Activated effector memory CD4-positive, alpha-beta T cell treated with anti-CD3 and anti-CD28 coated beads, Interleukin-2, amount 50 U/mL, for 16 hours (primary cell): Measurements from ENCODE around the gene HCK.
A peak's percentile ranks its signal among the peaks of the same experiment; 100 is the strongest.

Experiments
- DNase-seq: peaks from one replicate; pipeline ENCODE4 v3.0.0-alpha.2; 2020

Gene HCK

DNA sequence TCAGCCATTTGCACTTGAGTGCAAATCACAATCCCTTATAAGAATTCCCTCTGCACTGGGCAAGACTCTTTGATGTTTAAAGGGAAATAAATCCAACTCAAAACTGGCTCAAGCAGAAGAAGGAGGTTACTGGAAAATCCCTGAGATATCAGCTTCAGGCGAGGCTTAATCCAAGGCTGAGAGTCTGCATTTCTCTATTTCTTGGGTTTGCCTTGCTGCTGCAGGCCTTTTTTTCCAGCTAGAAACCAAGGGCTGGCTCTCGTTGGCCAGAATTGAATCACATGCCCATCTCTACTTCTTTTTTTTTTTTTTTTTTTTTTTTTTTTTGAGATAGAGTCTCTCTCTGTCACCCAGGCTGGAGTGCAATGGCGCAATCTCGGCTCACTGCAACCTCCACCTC is 11.7 kb downstream of the HCK start:
- DNase-seq: no peak

DNA sequence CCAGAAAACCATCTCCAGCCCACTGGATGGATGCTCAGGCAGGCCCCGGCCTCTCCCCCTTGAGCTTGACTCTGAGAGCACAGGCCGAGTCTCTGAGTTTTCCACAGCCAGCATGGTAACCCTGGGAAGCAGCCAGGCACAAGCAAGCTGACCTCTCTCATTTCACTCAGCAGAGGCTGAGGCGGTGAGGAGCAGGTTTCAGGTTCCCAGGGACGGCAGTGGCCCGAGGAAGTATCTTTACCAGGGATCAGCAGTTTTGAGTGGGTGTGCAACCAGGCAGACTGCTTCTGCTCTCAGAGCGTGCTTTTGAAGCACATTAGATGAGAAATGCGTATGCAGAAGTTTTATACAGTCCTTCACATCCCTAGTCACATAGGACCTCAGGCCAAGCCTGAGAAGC is 12.6 kb downstream of the HCK start:
- no peak for DNase-seq

DNA sequence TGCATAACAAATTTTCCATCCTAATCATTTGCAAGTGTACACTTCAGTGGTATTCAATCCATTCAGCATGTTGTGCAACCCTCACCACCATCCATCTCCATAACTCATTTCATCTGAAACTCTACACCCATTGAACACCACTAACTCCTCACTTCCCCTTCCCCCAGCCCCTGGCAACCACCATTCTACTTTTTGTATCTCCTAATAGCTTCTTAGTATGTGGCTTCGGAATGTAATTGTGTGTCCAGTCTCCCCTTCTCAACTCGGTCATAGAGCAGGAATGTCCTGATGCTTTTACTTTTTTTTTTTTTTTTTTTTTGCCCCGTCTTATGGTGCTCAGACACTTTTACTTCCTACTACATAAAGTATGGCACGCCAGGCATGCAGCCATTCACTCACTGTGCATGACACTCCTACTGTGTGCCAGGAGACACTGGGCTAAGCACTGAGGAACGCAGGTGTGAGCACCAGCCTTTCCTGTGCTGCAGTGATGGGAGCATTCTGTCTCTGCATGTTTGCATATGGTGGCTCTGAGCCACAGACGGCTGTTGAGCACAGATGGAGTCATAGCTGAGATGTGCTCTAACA is 15.3 kb downstream of the HCK start:
- DNase-seq: no peak

GRCh38 chr20:32068174-32068573 is 16.1 kb downstream of the HCK start:
- DNase-seq: no peak

GRCh38 chr20:32069711-32070110 is 17.7 kb downstream of the HCK start:
- DNase-seq: no peak

- no peak for DNase-seq
Observed at GRCh38 chr20:32070282-32070681, 18.2 kb downstream of the HCK start.

- no peak for DNase-seq
Observed at GRCh38 chr20:32070690-32071213, 18.7 kb downstream of the HCK start.

GRCh38 chr20:32071395-32072167 is 19.5 kb downstream of the HCK start:
- no peak for DNase-seq

GRCh38 chr20:32072168-32072750 is 20.2 kb downstream of the HCK start:
- DNase-seq: no peak

GRCh38 chr20:32075534-32075933 is 23.5 kb downstream of the HCK start:
- no peak for DNase-seq

DNA sequence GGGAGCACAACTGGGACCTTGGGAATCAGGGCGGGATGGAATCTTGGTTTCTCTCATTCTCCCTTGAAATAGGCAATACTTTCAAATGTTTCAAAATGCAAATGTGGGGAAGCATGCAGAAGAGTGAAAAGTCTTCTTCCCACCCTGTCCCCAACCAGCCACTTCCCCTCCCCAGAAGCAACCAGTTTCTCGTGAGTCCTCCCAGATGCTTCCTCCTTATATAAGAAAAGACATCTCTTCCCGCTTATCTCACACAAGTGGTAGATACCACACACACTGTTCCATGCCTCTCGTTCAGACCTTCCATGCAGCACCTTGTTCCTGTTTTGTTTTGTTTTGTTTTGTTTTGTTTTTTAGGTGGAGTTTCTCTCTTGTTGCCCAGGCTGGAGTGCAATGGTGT is 25.1 kb downstream of the HCK start:
- no peak for DNase-seq

DNA sequence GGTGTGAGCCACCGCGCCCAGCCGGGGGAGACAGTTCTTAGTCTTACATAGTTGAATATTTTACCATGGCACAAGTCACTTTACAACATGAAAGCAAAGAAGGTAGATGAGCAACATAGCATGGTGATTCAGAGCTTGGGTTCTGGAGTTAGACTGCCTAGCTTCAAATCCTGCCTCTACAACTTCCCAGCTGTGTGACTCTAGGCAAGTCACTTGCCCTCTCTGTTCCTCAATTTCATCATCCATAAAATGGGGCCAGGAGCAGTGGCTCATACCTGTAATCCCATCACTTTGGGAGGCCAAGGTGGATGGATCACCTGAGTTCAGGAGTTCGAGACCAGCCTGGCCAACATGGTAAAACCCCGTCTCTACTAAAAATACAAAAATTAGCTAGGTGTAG is 26.3 kb downstream of the HCK start:
- no peak for DNase-seq

- DNase-seq: no peak
Observed at GRCh38 chr20:32078791-32079190, 26.7 kb downstream of the HCK start.

DNA sequence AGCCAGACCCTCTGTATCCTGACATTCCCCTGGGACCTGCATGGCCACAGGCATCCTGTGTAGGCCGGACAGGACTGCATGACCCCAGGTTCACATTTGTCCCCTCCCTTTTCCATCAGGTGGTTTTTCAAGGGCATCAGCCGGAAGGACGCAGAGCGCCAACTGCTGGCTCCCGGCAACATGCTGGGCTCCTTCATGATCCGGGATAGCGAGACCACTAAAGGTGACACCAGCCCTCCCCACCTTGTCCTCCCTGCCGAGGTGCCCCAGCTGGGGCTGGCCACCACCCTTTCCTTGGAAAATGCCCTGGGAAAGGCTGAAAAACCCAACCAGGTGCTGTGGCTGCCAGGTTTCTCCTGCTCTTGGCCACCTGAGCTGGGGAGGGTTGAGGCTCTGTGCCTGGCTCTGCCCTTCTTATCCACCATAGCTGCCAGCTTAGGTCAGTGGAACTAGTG is 27.6 kb downstream of the HCK start:
- no peak for DNase-seq

DNA sequence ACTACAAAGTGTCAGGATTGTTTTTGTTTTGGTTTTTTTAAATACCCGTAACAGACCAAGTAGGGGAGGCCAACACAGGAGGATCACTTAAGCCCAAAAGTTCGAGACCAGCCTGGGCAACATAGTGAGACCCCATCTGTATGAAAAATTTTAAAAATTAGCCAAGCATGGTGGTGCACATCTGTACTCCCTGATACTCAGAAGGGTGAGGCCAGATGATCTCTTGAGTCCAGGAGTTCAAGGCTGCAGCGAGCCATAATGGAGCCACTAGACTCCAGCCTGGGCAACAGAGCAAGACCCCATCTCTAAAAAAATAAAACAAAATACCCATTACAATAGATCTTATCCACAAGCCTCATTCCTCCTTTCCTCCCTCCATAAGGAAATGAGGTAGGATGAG is 28.7 kb downstream of the HCK start:
- DNase-seq: no peak

DNA sequence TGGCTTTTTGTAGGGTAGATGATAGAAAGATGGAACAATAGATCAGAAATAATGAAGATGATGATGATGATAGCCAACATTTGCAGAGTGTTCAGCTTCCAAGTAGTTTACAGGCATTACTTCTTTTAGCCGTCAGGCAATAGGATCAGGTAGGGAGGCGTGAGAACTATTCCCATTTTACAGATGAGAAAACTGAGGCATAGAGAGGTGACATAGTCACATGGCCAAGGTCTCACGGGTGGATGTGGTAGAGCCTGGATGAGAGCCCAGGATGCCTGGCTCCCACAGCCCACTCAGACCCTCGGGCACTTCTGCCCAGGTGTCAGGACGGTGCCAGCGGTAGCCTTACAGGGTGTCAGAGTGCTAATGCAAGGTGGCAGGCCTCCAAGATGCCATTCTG is 31.4 kb downstream of the HCK start:
- DNase-seq: no peak

DNA sequence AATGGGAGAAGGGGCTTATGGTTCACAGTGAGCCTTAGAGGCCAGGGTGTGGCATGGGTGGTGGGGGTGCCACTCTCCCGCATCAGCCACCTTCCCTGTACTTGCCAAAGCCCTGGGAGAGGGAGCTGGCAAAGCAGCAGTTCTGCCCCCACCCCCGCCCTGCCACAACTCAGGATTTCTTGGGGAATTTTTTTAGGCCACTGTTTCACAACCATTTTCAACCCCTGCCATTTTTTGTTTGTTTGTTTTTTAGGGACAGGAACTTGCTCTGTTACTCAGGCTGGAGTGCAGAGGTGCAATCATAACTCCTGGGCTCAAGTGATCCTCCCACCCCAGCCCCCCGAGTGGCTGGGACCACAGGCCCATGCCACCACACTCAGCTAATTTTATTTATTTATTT is 35.0 kb downstream of the HCK start:
- DNase-seq: no peak

DNA sequence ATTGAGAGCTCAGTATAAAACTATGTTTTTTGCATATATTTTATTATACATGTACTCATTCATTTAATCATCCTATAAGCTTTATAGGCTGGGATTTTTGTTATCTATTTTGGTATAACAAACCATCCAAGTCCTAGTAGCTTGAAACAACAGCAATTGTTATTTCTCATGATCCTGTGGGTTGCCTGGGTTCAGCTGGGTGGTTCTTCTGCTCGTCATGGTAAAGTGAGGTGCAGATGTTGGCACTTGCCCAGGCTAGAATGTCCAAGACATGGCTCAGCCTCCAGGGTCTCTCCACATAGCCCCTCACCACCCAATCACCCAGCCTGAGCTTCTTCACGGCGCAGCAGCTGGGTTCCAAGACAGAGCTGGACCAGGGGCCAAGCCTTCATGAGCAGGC is 36.7 kb downstream of the HCK start:
- no peak for DNase-seq

GRCh38 chr20:32089637-32090362 is 37.8 kb downstream of the HCK start:
- DNase-seq: no peak

DNA sequence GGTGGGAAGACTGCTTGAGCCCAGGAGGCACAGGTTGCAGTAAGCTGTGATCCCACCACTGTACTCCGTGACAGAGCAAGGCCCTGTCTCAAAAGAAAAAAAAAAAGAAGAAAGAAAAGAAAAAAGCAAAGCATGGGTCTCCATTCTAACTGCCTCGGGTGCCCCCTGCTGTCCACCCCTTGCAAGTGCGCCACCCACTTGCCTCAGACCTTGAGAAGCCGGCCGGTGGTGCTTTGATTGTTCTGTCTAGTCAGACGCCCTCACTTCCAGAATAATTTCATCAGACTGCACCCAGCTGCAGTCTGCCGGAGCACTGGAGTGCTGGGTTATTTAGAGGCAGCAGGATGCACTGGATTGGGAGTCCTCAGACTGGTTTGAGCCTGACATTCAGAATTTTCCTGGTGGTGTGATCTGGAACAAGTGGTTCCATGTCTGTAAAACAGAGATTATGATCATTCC is 39.9 kb downstream of the HCK start:
- peak; percentile 90 for DNase-seq

DNA sequence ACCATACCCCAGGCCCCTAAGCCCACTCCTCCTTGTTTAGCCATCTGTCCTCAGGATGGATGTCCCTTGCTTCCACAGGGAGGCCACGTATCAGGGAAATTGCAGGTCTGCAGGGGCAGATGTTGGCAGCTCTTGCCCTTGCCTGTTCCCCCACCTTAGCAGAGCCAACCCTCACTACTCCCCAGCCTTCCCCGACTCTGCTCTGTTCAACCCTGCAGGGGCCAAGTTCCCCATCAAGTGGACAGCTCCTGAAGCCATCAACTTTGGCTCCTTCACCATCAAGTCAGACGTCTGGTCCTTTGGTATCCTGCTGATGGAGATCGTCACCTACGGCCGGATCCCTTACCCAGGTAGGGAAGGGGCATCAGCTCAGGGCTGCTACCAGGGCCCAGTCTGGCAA is 46.7 kb downstream of the HCK start:
- DNase-seq: no peak

- DNase-seq: no peak
Observed at GRCh38 chr20:32108814-32109391, 56.9 kb downstream of the HCK start.
